ENCODE data around the gene AHDC1.

DNA sequence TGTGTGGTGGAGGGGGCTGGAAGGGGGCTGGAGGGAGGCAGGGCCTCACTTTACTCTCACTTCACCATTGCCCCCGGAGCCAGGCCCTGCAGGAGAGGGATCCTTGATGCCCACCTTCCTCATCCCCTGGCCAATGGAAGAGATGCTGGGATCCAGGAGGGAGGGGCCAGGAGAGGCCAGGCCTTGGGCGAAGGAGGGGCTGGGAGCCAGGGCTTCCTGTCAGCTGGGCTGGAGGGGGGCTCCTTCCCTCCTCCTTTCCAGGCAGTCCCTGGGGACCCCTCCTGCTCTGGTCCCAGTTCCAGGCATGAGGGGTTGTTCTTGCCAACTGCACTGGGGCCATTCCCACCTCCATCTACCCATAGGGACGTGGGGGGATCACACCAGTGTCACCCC, 5.7 kb downstream of the AHDC1 start:
- TF ChIP-seq, protein P1, sequence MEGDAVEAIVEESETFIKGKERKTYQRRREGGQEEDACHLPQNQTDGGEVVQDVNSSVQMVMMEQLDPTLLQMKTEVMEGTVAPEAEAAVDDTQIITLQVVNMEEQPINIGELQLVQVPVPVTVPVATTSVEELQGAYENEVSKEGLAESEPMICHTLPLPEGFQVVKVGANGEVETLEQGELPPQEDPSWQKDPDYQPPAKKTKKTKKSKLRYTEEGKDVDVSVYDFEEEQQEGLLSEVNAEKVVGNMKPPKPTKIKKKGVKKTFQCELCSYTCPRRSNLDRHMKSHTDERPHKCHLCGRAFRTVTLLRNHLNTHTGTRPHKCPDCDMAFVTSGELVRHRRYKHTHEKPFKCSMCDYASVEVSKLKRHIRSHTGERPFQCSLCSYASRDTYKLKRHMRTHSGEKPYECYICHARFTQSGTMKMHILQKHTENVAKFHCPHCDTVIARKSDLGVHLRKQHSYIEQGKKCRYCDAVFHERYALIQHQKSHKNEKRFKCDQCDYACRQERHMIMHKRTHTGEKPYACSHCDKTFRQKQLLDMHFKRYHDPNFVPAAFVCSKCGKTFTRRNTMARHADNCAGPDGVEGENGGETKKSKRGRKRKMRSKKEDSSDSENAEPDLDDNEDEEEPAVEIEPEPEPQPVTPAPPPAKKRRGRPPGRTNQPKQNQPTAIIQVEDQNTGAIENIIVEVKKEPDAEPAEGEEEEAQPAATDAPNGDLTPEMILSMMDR (IDR thresholded peaks at IDR 0.05; ENCODE audit: extremely low read depth in 1 of 2, insufficient read depth in 1 of 2, low read depth in 1 of 2, low read length in 2 of 2), result no peak
- TF ChIP-seq POLR2A (IDR thresholded peaks at IDR 0.05; ENCODE audit: low read depth, low read length), result no peak
- no peak for TF ChIP-seq POLR2AphosphoS5 (IDR thresholded peaks at IDR 0.05; ENCODE audit: insufficient read depth, low read depth, low read length)
- no peak for TF ChIP-seq MYC (IDR thresholded peaks at IDR 0.05; ENCODE audit: low read depth, low read length)
- TF ChIP-seq, protein P2, sequence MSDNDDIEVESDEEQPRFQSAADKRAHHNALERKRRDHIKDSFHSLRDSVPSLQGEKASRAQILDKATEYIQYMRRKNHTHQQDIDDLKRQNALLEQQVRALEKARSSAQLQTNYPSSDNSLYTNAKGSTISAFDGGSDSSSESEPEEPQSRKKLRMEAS (IDR thresholded peaks at IDR 0.05; ENCODE audit: insufficient read depth, insufficient read length), result no peak
- no peak for TF ChIP-seq JUN (IDR thresholded peaks at IDR 0.05; ENCODE audit: borderline replicate concordance, insufficient read depth, insufficient read length, low read depth)
- TF ChIP-seq EZH2 (IDR thresholded peaks at IDR 0.05; ENCODE audit: borderline replicate concordance, low read depth, low read length, severe bottlenecking), result no peak
- TF ChIP-seq GATA2 (IDR thresholded peaks at IDR 0.05; ENCODE audit: insufficient read depth, insufficient read length, low read depth, low read length), result no peak
- no peak for TF ChIP-seq FOS (IDR thresholded peaks at IDR 0.05; ENCODE audit: borderline replicate concordance, insufficient read depth, low read length)
